Measurements from ENCODE around the gene VEZF1. TPM values are rescaled to one million over a fixed set of nuclear protein-coding genes. Genes with fewer than 3 reads are reported as not detected.

Gene VEZF1
- total and polyA plus RNA-seq, 2 of the 8 experiments (the other 6 are each of a cell fraction or from before 2014, with no cell fraction given), result 28.9 to 61.9 TPM

DNA sequence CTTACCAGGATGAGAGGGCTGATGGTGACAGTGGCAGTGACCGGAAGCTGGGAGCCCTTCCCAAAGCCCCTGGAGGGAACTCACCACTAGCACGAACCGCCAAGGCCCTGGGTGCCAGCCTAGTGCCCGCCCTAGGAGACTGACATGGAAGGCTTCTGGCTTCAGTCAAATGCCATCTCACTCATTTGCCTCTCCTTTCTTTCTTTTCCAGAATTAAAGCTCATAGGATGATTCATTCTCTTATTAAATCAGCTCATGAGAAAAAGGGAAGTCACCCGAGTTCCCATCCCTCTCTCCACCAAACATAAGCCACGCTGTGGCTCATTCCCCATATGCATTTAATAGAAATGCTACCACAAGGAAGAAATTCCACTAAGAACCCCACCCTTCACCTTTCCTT is 44.9 kb downstream of the VEZF1 start (continued):
- no peak for TF ChIP-seq SIN3A (conservative IDR thresholded peaks at IDR 0.05 in 1 of 2, IDR thresholded peaks at IDR 0.05 in 1 of 2; ENCODE audit: low read depth in 1 of 2, low read length in 2 of 2)

All from H1 (cell line).